ENCODE results near the gene TGM4. TPM values are rescaled to one million over a fixed set of nuclear protein-coding genes. Genes with fewer than 3 reads are reported as not detected.

TGM4 gene
- total and polyA plus RNA-seq, 9 donors = not detected

- 56 to 66% (median 63%) methylated on average over 7 of the region's 7 CpGs for WGBS, 3 donors
- intact Hi-C loops (cut with DNase I) = no loop called here
- Histone ChIP-seq H3K9me3 (no peaks in the 10 kb centered on the region), H3K4me1 (ENCODE audit: insufficient read depth) (no peaks in the 10 kb centered on the region), H3K27ac (no peak overlapping the region), H3K27me3 (no peaks in the 10 kb centered on the region), H3K4me3 (no peak overlapping the region), H3K36me3 (no peaks in the 10 kb centered on the region)
- no peak for TF ChIP-seq EP300 (IDR thresholded peaks at IDR 0.05)
- TF ChIP-seq CTCF (IDR thresholded peaks at IDR 0.05) = no peak
- TF ChIP-seq POLR2A (IDR thresholded peaks at IDR 0.05) = no peak
- no peak for DNase-seq
These were observed 12.7 kb downstream of the TGM4 start for GRCh38 chr3:44887101-44887500.

GRCh38 chr3:44890258-44890657 is 15.8 kb downstream of the TGM4 start:
- no peak for DNase-seq
- Histone ChIP-seq H3K4me3 (no peak overlapping the region), H3K4me1 (ENCODE audit: insufficient read depth) (no peaks in the 10 kb centered on the region), H3K36me3 (no peaks in the 10 kb centered on the region), H3K27me3 (no peaks in the 10 kb centered on the region), H3K27ac (no peak overlapping the region), H3K9me3 (no peaks in the 10 kb centered on the region)
- intact Hi-C loops (cut with DNase I) = no loop called here
- WGBS, 3 donors = 30 to 41% (median 33%) methylated on average over 3 of the region's 3 CpGs
- no peak for TF ChIP-seq CTCF (IDR thresholded peaks at IDR 0.05)
- TF ChIP-seq POLR2A (IDR thresholded peaks at IDR 0.05) = no peak
- TF ChIP-seq EP300 (IDR thresholded peaks at IDR 0.05) = no peak

GRCh38 chr3:44890852-44891251 is 16.4 kb downstream of the TGM4 start:
- H3K9me3 ChIP-seq = no peaks in the 10 kb centered on the region
- H3K4me1 ChIP-seq (ENCODE audit: insufficient read depth) = no peaks in the 10 kb centered on the region
- H3K4me3 ChIP-seq = no peak overlapping the region
- H3K27me3 ChIP-seq = no peaks in the 10 kb centered on the region
- no peak overlapping the region for H3K27ac ChIP-seq
- no peak for DNase-seq
- 60 to 73% (median 64%) methylated on average over 3 of the region's 3 CpGs for WGBS, 3 donors
- no peak for TF ChIP-seq EP300 (IDR thresholded peaks at IDR 0.05)
- TF ChIP-seq CTCF (IDR thresholded peaks at IDR 0.05) = no peak
- no peak for TF ChIP-seq POLR2A (IDR thresholded peaks at IDR 0.05)
- intact Hi-C loops (cut with DNase I) = no loop called here
- no peaks in the 10 kb centered on the region for H3K36me3 ChIP-seq

GRCh38 chr3:44892689-44893088 is 18.3 kb downstream of the TGM4 start:
- 51 to 70% (median 54%) methylated on average over 3 of the region's 3 CpGs for WGBS, 3 donors
- TF ChIP-seq CTCF (IDR thresholded peaks at IDR 0.05) (no peak), EP300 (IDR thresholded peaks at IDR 0.05) (no peak), POLR2A (IDR thresholded peaks at IDR 0.05) (no peak)
- no peaks in the 10 kb centered on the region for H3K4me1 ChIP-seq (ENCODE audit: insufficient read depth)
- no peaks in the 10 kb centered on the region for H3K9me3 ChIP-seq
- H3K27ac ChIP-seq = no peak overlapping the region
- H3K36me3 ChIP-seq = no peaks in the 10 kb centered on the region
- intact Hi-C loops (cut with DNase I) = no loop called here
- no peak overlapping the region for H3K4me3 ChIP-seq
- no peak for DNase-seq
- H3K27me3 ChIP-seq = no peaks in the 10 kb centered on the region

DNA sequence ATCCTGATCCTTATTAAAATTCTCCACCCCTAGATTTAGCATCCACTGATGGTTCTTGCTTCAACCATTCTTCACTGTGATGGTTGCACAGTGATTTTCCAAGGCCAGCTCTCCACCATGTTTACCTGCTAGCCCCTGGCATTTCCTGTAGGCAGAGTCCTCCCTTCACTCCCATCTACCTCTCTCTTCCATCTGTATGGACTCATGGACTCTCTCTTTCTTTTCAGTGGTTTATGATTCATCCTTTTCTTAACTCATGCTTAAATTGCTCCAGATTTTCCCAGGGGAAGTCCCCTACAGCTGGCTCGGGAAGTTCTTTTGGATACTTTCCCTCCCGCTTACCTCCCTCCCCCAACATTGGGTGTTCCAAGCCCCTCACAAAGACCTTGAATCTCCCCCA is 18.7 kb downstream of the TGM4 start:
- WGBS, 3 donors = 22 to 41% (median 34%) methylated on average over 2 of the region's 2 CpGs
- H3K27ac ChIP-seq = no peak overlapping the region
- DNase-seq = no peak
- intact Hi-C loops (cut with DNase I) = no loop called here
- no peak for TF ChIP-seq CTCF (IDR thresholded peaks at IDR 0.05)
- no peak for TF ChIP-seq EP300 (IDR thresholded peaks at IDR 0.05)
- no peak for TF ChIP-seq POLR2A (IDR thresholded peaks at IDR 0.05)
- no peaks in the 10 kb centered on the region for H3K9me3 ChIP-seq
- H3K4me3 ChIP-seq = no peak overlapping the region
- H3K4me1 ChIP-seq (ENCODE audit: insufficient read depth) = no peaks in the 10 kb centered on the region
- no peaks in the 10 kb centered on the region for H3K27me3 ChIP-seq
- H3K36me3 ChIP-seq = no peaks in the 10 kb centered on the region

Data from ovary (tissue), 9 donors.